HG03045 (cell line): Measurements from ENCODE around the gene SC5D.

Experiments
- ATAC-seq: cut with Tn5 transposase; IDR thresholded peaks from one replicate; pipeline ENCODE4 v1.9.1; 2021; ENCODE audit warnings: mild to moderate bottlenecking, moderate library complexity; ENCODE audit not compliant: unreplicated experiment

SC5D gene

DNA sequence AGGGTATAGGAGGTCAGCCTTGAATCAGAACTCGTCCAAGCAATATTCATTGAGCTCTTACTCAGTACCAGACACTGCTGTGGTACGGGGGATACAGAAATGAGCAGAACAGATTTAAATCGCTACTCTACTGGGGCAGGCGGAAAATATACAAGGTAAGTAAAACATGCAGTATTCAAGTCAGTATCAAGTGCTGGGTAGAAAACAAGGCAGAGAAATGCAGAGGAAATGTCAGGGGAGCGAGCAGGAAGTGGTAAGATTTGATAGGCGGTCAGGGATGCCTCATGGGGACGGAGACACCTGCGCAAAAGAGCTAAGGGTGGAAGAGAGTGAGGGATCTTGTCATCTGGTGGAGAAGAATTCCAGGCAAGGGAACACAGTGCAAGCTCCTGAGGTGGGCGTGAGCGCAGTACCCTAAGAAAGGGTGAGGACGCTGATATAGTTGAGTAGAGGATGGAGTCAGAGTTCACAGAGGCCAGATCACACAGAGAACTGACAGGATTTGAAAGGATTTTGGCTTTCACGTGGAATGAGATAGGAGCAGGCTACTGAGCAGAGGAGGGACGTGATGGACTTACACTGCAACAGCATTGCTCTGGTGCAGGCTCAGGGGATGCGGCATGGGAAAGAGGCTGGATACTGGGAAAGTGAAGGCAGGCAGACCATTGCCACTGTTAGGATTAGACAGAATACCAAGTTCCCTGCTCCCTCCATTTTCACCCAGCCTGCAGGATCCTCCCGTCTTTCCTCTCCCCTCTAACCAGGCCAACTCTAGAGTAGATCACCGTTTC is 35.8 kb downstream of the SC5D start:
- ATAC-seq = no peak

DNA sequence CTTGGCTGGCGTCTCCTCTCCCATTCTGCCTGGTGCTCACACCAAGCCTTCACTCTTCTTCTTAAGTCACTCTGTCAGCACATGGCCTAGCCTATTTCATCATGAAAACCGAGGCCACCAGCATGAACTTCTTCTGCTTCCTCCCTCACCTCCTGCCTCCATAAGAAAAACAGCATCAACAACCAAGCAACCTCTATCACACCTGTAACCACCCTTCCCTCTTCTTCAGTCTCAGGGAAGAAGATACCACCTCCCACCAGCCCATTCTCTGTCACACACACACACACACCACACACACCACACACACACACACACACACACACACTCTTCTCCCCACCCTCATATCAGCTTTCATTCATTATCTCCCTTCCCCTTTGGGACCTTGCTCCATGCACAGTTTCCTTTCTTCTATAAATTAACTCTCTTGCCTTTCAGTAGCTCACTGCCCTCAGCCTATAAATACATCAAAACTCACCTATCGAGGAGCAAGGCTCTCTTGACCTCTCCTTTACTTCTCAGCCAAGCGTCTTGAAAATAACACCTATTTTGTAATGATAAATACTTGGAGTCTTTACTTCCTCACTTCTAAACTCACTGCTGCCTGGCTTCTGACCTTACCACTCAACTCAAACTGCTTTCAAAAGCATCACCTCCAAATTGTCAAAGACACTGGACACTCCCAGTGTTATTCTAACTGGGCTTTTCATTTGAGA is 36.6 kb downstream of the SC5D start:
- no peak for ATAC-seq

- ATAC-seq = no peak
Measured at GRCh38 chr11:121329781-121330395, 37.3 kb downstream of the SC5D start.

DNA sequence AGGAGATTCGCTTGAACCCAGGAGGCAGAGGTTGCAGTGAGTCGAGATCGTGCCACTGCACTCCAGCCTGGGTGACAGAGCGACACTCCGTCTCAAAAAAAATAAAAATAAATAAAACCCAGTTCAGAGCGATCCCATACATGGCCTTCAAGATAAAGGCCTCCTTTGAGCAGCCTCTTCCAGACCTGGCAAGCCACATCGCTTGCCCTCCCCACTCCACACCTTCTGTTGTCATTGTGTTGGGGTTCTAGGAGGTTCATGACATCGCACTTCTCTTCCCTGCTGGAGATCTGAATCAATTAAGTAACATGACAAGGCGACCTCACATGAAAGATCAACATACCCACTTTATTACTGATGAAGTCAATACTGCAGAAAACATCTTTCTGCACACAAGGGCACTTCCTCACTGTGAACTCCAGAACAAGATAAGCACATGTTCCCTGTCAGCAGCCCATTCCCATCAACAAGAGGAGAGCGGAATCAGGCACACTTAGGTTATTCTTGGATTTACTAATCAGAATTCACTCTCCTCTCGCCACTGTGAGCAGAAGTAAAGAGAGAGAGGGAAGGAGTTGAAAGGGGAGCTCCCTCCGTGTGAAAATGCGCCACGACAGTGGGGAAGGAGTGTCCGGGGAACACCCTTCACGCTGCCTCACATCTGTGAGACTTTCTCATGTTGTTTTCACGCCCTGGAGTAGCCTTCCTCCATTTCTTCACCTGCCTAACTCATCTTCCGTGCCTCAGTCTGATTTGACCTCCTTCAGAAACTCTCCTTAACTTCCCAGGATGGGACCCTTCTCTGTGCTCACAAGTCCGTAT is 38.3 kb downstream of the SC5D start:
- no peak for ATAC-seq

GRCh38 chr11:121334973-121335710 is 42.6 kb downstream of the SC5D start:
- no peak for ATAC-seq

GRCh38 chr11:121336279-121336937 is 43.8 kb downstream of the SC5D start:
- ATAC-seq = no peak

- no peak for ATAC-seq
Measured at GRCh38 chr11:121337078-121337477, 44.5 kb downstream of the SC5D start.

- ATAC-seq = no peak
Measured at GRCh38 chr11:121337740-121338272, 45.2 kb downstream of the SC5D start.

DNA sequence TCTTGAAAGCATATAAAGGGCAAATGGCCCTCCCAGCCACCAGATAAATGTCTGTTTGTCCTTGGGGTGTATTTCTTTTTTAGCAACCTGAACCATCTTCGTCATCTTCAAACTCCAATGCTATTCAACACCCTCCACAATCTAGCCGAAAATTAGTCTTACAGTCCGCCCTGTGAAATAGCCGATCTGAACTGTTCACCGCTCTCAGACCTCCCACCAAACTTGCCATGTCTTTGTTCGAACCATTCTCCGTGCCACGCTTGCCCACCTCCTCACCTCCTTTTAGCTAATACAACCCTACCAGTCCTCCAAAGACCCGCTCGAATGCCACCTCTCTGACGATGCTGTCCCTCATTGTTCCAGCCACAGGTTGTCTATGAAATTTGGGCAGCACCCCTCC is 46.0 kb downstream of the SC5D start:
- ATAC-seq = no peak

DNA sequence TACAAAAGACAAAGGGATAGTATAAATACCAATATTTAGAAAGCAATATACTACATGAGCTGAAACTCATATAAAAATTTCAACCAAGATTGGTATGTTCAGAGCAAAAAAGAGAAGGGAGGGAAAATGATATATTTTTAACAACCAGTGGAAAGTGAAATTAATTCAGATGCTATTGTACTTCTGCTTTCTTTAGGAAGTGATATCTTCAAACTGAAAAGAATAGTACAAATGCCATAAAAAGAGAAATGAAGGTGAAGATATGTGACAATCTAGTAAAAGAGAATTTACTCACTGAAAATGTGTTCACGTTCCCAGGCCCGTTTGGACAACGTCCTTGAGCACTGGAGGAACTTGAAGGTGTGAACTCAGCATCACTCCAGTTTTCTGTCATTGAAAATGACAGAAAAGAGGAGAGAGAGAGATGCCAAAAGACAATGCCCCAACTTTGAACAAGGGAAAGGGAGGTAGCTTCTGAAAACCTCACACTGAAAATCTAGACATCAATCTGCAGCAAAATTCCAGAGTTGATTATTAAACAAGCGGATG is 47.5 kb downstream of the SC5D start:
- ATAC-seq = no peak

GRCh38 chr11:121341609-121342008 is 49.0 kb downstream of the SC5D start:
- ATAC-seq = no peak

DNA sequence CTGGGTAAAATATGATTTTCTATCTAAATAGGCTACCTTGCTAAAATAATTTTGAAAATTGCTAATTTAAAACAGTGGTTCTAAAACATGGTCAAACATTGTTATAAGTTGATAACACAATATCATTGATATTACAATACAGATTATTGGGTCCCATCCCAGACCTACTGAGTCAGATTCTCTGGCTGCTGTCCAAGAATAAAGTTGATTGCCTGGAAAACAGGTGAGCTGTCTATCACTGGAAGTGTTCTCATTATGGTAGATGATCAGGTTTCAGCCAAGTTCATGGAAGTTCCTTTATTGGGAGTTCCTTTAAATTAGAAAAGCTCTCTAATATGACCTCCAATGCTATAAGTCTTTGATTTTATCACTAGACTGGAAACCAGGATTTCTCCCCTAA is 52.3 kb downstream of the SC5D start:
- ATAC-seq = no peak

GRCh38 chr11:121347094-121347493 is 54.5 kb downstream of the SC5D start:
- no peak for ATAC-seq

GRCh38 chr11:121347813-121348212 is 55.2 kb downstream of the SC5D start:
- no peak for ATAC-seq

- ATAC-seq = no peak
Measured at GRCh38 chr11:121348220-121348875, 55.8 kb downstream of the SC5D start.

DNA sequence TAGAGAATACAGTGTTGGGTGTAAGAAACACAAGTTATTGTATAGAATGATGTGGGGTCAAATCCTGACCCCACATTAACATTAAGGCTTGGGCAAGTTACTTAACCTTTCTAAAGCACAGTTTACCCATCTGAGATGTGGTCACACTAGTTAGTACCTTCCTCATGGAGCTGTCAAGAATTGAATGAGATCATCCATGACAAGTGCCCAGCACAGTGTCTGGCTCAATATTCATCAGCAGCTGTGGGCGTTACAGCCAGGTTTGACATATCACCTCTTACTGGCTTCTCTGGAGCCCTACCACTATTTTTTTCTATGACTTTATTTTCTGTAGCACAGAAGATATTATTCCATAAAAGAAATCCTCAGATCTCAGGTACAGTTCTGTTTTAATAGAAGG is 57.2 kb downstream of the SC5D start:
- no peak for ATAC-seq

GRCh38 chr11:121350314-121351082 is 57.9 kb downstream of the SC5D start:
- ATAC-seq = no peak

- no peak for ATAC-seq
Measured at GRCh38 chr11:121351083-121351630, 58.6 kb downstream of the SC5D start.
